HG02763 (cell line): ENCODE results near the gene LRP1B.
A peak's percentile ranks its signal among the peaks of the same experiment; 100 is the strongest.

ENCODE experiments used
- ATAC-seq: cut with Tn5 transposase; IDR thresholded peaks from one replicate; pipeline ENCODE4 v1.9.1; 2021; ENCODE audit warnings: mild to moderate bottlenecking, moderate library complexity; ENCODE audit not compliant: unreplicated experiment

The LRP1B gene

DNA sequence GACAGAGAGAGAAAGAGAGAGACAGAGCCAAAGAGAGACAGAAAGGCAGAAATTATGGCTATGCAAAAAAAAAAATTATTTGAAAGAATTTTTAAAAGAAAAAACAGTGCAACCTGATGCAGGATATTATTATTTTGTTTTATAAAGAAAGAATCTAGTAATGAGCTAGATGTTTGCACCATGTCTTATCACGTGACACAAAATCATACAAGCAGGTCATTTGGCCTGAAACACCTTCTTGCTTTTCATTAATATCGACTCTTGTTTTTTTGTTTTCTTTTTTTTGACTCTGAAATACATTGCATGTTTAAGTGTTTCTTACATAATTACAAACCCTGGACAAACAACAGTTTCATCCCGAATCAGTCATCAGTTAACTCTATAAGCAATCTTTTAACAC lies 606.0 kb downstream of the LRP1B start:
- ATAC-seq = no peak

DNA sequence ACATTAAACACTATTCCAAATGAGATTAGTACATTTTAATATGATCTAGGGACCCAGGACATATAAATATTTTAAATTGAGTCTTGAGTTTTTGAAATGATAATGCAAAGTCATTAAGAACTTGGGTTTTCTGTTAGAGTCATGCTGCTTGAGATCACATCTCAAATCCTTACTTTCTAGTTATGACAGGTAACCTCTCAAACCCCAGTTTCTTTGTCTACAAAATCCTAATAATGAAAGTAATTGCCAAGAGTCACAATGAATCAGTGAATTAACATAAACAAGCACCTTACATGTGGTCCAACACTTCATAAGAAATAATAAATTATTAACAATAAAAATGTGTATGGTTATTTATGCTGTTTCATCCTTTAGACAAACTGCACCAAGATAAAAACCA lies 607.6 kb downstream of the LRP1B start:
- no peak for ATAC-seq

- ATAC-seq = no peak
These were observed 608.1 kb downstream of the LRP1B start for GRCh38 chr2:141522702-141523101.

- no peak for ATAC-seq
These were observed 608.8 kb downstream of the LRP1B start for GRCh38 chr2:141522048-141522447.

DNA sequence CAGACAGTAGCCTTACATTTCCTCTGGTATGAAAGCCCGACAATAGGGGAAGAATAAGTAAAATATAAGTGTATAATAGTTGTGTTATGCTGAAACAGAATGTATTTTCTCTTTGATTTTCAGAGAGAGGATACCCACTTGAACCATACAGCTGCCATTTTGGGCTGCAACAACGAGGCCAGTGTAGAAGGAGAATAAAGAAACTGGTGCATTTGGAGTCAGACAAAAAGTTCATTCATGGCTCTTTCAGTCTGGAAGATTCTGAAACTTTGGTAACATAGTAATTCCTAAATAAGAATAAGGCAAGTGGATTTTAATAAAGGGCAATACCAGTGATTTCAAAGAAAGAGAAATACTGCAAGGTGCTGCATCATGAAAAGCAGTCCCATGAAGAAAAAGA lies 610.9 kb downstream of the LRP1B start:
- ATAC-seq = no peak

GRCh38 chr2:141517852-141518421 lies 612.9 kb downstream of the LRP1B start:
- no peak for ATAC-seq

DNA sequence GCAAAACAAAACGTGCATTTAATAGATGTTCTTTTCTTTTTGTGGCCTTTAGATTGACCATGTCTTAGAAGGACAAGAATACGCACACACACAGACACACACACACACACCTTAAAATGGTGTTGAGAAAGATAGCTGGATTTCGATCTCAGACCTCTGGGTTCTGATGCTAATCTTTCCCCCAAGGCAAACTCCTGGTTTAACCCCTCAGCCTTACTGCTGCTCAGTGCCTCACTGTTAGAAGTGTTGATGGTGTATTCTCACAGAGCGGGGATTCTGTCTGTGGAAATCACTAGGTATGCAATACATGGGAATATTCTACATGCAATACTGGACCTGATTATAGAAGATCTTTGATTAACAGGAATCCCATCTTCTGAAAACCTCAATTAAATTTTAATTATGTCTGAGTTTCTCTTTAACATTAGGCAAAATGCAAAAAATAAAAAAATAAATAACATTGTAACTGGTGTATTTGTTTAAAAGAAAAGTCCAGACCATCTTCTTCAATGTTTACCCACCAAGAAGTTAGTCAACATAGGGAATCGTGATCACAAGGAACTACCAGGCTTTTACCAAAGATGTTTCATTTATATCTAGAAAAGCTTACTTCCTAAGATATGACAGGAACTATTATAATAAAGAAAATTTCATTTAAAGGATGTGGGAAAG lies 613.5 kb downstream of the LRP1B start:
- ATAC-seq = no peak

GRCh38 chr2:141515931-141516330 lies 614.9 kb downstream of the LRP1B start:
- no peak for ATAC-seq

GRCh38 chr2:141513853-141514252 lies 617.0 kb downstream of the LRP1B start:
- peak; percentile 99 for ATAC-seq

- no peak for ATAC-seq
These were observed 621.8 kb downstream of the LRP1B start for GRCh38 chr2:141508806-141509595.

DNA sequence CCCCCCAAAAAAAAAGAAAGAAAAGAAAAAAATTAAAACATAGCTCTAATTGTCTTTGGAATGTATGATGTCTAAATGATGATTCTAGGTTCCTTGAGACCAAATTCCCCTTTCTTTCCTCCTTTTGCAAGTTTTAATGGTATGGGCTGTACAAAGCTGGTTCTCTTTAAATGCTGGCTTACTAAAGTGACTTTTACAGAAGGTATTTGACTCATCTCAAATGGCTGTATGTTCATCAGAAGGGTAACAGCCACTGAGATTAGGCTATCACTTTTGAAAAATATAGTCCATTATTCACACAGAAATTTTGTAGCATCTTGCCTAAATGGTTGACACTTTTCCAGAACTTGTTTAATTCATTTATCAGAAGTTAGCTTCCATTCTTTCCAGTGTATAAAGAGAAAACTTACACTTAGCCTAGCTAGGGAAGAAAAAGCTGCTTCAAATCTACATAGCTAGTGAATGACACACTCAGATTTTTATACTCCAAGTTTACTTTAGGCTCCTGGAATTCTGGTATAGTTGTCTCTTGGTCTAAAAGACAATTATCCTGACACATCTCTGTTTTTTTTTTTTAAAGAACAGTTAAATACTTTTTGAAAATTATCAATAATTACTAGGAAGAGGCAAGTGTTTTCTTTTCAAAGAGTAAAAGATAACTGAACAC lies 622.6 kb downstream of the LRP1B start:
- no peak for ATAC-seq

- no peak for ATAC-seq
These were observed 624.7 kb downstream of the LRP1B start for GRCh38 chr2:141506135-141506534.

- ATAC-seq = no peak
These were observed 629.1 kb downstream of the LRP1B start for GRCh38 chr2:141501752-141502151.

GRCh38 chr2:141499123-141499522 lies 631.7 kb downstream of the LRP1B start:
- ATAC-seq = no peak

GRCh38 chr2:141498561-141498960 lies 632.3 kb downstream of the LRP1B start:
- no peak for ATAC-seq

GRCh38 chr2:141497272-141497671 lies 633.5 kb downstream of the LRP1B start:
- ATAC-seq = no peak

DNA sequence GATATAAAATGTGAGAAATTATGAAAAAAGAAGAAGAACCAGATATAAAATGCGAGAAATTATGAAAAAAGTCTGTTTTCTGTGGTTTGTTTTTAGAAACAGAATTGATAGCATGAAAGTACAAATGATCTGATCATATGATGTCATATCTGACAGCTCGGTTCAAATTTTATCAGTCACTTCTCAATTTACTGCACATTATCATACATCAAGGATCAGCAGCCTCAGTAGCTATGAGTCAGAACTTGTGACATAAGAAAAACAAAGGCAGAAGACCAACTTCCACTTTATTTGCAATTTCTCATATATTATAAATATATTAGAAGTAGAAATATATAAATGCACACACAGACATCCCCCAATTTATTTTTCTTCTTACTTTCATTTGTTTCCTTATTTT lies 634.0 kb downstream of the LRP1B start:
- no peak for ATAC-seq

DNA sequence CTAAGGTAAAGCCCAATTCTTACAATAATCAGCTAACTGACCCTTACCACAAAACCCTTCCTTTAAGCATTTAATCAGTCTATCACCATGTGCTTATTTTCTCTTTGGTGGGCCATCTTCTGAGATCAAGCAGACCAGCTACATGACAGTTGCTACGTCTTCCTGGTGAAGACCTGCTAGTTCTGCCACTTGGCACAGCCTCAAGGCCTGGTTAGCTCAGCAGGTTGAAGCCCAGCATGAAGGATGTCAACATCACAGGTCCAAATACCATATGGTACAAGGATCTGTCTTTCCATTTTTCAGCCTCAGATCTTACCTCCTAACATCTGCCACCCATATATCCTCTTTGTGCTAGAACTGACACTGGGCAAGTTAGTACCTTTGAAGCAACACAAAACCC lies 636.9 kb downstream of the LRP1B start:
- no peak for ATAC-seq

DNA sequence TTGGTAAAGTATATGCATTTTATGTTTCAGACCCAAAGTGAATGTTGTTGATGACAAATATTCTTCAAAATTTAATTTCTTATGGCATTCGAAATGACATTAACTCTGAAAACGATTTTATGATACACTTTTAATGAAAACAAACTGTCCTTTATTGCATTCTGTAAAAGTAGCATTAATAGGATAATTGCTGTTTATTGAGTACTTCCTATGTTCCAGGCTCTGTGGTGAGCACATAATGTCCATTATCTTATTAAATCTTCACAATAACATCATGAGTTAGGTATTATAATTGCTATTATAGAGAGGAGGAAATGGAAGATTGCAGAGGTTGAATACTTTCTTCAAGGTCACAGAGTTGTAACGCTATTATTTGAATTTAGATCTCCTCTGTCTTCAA lies 638.0 kb downstream of the LRP1B start:
- ATAC-seq = no peak

GRCh38 chr2:141490886-141491285 lies 639.9 kb downstream of the LRP1B start:
- no peak for ATAC-seq

GRCh38 chr2:141482697-141483096 lies 648.1 kb downstream of the LRP1B start:
- ATAC-seq = no peak

DNA sequence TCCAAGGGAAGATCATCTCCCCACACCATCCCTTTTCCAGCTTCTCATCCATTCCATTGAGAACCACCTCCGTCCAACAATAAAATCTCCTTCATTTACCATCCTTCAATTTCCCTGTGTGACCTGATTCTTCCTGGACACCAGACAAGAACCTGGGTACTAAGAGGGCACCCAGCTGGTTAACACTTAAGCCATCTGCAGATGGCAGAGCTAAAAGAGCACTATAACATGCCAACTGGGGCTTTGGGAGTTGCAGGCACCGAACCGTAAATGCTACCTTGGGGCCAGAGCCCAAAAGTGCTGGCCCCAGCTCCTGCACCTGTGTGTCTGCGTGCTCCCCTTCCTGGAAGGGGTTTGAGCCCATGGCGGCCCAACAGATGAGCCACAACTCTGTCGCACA lies 655.0 kb downstream of the LRP1B start:
- ATAC-seq = no peak
